ENCODE data around the gene ATRNL1. TPM values are rescaled to one million over a fixed set of nuclear protein-coding genes. Genes with fewer than 3 reads are reported as not detected.

ATRNL1 gene
- total RNA-seq = 2.9 TPM
- long read RNA-seq, partial matches to known transcripts = 0 of 2 reads
- long read RNA-seq, other reads (novel, unspliced or antisense) = 1 of 2 reads

GRCh38 chr10:115093286-115093775, at the start of gene ATRNL1:
Gene ATRNL1, plus strand, starts transcription at chr10:115093365. Its CDS starts 386 bp downstream, at chr10:115093751.
- Histone ChIP-seq H3K36me3 (no peaks in the 10 kb centered on the region), H3K4me3 (peak within 1 kb of the TSS; percentile 75), H3K9me3 (replicated peaks) (no peaks in the 10 kb centered on the region), H3K27me3 (ENCODE audit: low read depth) (peaks cover 67% of the 10 kb centered on the region), H3K4me1 (peaks cover 18% of the 10 kb centered on the region), H3K27ac (replicated peaks) (no peak within 1 kb of the TSS)
- DNase-seq = no peak
- intact Hi-C loops (cut with micrococcal nuclease) = no loop called here
- no peak for TF ChIP-seq CTCF (IDR thresholded peaks at IDR 0.05; ENCODE audit: borderline replicate concordance)

- intact Hi-C loops (cut with micrococcal nuclease) = no loop called here
- Histone ChIP-seq H3K4me1 (peaks cover 8% of the 10 kb centered on the region), H3K9me3 (replicated peaks) (no peaks in the 10 kb centered on the region), H3K27ac (replicated peaks) (no peak overlapping the region), H3K27me3 (ENCODE audit: low read depth) (no peaks in the 10 kb centered on the region), H3K4me3 (no peak overlapping the region), H3K36me3 (no peaks in the 10 kb centered on the region)
- TF ChIP-seq CTCF (IDR thresholded peaks at IDR 0.05; ENCODE audit: borderline replicate concordance) = no peak
- DNase-seq = no peak
These were observed 49.4 kb upstream of the ATRNL1 start for GRCh38 chr10:115043719-115044118.

GRCh38 chr10:115044891-115045290, 48.3 kb upstream of the ATRNL1 start:
- H3K4me3 ChIP-seq = no peak overlapping the region
- no peak for DNase-seq
- peaks cover 2% of the 10 kb centered on the region for H3K4me1 ChIP-seq
- TF ChIP-seq CTCF (IDR thresholded peaks at IDR 0.05; ENCODE audit: borderline replicate concordance) = no peak
- H3K27ac ChIP-seq (replicated peaks) = no peak overlapping the region
- H3K27me3 ChIP-seq (ENCODE audit: low read depth) = no peaks in the 10 kb centered on the region
- H3K36me3 ChIP-seq = no peaks in the 10 kb centered on the region
- intact Hi-C loops (cut with micrococcal nuclease) = no loop called here
- no peaks in the 10 kb centered on the region for H3K9me3 ChIP-seq (replicated peaks)

GRCh38 chr10:115045499-115045898, 47.7 kb upstream of the ATRNL1 start:
- no peak for TF ChIP-seq CTCF (IDR thresholded peaks at IDR 0.05; ENCODE audit: borderline replicate concordance)
- no peak for DNase-seq
- no peaks in the 10 kb centered on the region for H3K36me3 ChIP-seq
- no peaks in the 10 kb centered on the region for H3K27me3 ChIP-seq (ENCODE audit: low read depth)
- no peaks in the 10 kb centered on the region for H3K9me3 ChIP-seq (replicated peaks)
- intact Hi-C loops (cut with micrococcal nuclease) = no loop called here
- no peaks in the 10 kb centered on the region for H3K4me1 ChIP-seq
- H3K4me3 ChIP-seq = no peak overlapping the region
- H3K27ac ChIP-seq (replicated peaks) = no peak overlapping the region

- H3K9me3 ChIP-seq (replicated peaks) = no peaks in the 10 kb centered on the region
- no peak for TF ChIP-seq CTCF (IDR thresholded peaks at IDR 0.05; ENCODE audit: borderline replicate concordance)
- no peaks in the 10 kb centered on the region for H3K27me3 ChIP-seq (ENCODE audit: low read depth)
- no peaks in the 10 kb centered on the region for H3K4me1 ChIP-seq
- intact Hi-C loops (cut with micrococcal nuclease) = no loop called here
- no peak for DNase-seq
- H3K4me3 ChIP-seq = no peak overlapping the region
- no peak overlapping the region for H3K27ac ChIP-seq (replicated peaks)
- H3K36me3 ChIP-seq = no peaks in the 10 kb centered on the region
These were observed 46.4 kb upstream of the ATRNL1 start for GRCh38 chr10:115046686-115047236.

Data from left ventricle myocardium inferior (tissue), 1 donor.